Body of pancreas (tissue), 4 donors: ENCODE data around the gene S1PR3.

Experiments used
- CTCF ChIP-seq, 7 experiments: fragments of 450-650 bp in 4 of 7; fragments of 200-600 bp in 3 of 7; sonication (generic) in 3 of 7; IDR thresholded peaks; one replicate each; pipeline ENCODE4 v1.5.1; 2016 to 2019; ENCODE audit warnings: antibody characterized with exemption in 7 of 7
- POLR2A ChIP-seq, 3 donors: fragments of 450-650 bp; IDR thresholded peaks; one replicate each; pipeline ENCODE4 v1.6.1; 2016; ENCODE audit warnings: antibody characterized with exemption in 3 of 3, mild to moderate bottlenecking in 2 of 3

- TF ChIP-seq CTCF (IDR thresholded peaks at IDR 0.05) (no peak), POLR2A (IDR thresholded peaks at IDR 0.05) (no peak)
Observed at GRCh38 chr9:89053301-89053700, 62.0 kb downstream of the S1PR3 start.
